HG03565 (cell line): ENCODE measurements around the gene IRS2.
"Not testable (repeated sequence)": the region's sequence is repeated elsewhere in the genome, so short reads cannot be mapped to it uniquely, and the experiment has no call there.

Experiments used
- ATAC-seq: cut with Tn5 transposase; IDR thresholded peaks from one replicate; pipeline ENCODE4 v1.9.1; 2021; ENCODE audit warnings: mild to moderate bottlenecking, moderate library complexity; ENCODE audit not compliant: unreplicated experiment

IRS2 gene

GRCh38 chr13:109737046-109737573 lies 49.3 kb downstream of the IRS2 start:
- no peak for ATAC-seq

- ATAC-seq: no peak
Measured at GRCh38 chr13:109735436-109735966, 50.9 kb downstream of the IRS2 start.

DNA sequence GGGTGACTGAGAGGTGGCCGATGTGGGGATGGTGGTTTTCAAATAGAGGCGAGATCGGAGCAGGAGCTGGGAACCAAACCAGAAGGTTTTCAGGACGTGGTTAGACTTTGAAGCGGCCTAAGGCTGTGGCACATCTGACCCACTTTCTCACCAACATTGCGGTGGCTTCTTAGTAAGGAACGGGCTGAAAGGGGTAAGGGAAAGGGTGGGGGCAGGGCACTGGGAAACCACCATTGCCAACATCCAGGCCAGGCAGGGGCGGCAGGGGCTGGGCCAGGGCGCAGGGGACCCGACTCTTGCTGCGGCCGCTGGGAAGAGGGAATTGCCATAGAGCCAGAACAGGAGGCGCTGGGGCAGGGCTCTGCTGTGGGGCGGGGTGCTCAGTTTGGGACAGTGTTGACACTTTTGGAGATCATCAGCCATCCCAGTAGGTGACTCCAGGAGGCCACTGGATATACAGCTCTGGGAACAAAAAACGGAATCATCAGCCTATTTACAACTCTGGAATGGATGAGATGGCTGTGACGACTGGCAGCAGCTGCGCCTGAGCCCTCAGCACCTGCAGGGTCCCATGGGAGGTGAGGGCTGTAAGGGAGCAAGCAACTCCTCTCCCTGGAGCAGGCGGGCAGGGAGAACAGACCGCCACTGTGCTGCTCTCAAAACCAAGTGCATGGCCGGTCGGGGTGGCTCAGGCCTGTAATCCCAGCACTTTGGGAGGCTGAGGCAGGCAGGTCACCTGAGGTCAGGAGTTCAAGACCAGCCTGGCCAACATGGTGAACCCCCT lies 52.2 kb downstream of the IRS2 start:
- no peak for ATAC-seq

GRCh38 chr13:109733550-109733949 lies 52.8 kb downstream of the IRS2 start:
- ATAC-seq: no peak

GRCh38 chr13:109732470-109733170 lies 53.8 kb downstream of the IRS2 start:
- ATAC-seq: not testable (repeated sequence)

GRCh38 chr13:109730812-109731335 lies 55.5 kb downstream of the IRS2 start:
- ATAC-seq: no peak

- no peak for ATAC-seq
Measured at GRCh38 chr13:109728791-109729731, 57.3 kb downstream of the IRS2 start.

DNA sequence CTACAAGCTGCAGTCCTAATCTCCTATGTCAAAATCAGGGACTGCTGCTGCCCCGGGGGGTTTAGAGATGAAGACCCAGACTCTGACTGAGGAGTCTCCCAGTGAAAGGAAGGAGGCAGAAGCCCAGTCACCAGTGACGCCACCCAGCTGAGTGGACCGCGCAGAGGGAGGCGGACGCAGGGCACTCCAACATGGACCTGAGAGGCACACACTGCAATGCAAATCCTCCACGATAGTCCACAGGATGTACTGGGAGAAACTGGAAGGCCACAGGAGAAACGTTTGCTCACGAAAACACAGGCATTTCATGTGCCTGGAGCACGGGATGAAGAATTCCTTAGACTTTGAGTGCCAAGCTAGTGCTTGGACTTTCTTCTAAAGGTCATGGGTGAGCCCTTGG lies 58.3 kb downstream of the IRS2 start:
- no peak for ATAC-seq

DNA sequence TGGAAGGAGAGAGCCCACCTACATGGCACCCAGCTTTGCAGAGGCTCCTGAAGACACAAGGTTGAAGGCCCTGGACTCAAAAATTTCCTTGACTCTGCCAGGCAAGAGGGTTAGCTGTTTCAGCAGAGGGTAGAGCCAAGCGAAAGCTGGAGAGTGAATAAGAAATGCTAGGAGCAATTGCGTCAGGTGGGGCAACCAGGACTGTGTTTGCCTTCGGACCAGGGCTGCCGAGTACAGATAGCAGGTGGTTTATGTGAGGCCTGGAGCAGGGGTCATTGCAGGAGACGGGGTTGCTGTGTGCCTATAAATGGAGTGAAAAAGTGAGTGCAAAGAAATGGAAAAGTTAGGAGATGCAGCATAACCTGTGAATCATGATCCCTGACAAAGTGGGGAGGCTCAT lies 59.1 kb downstream of the IRS2 start:
- ATAC-seq: no peak

DNA sequence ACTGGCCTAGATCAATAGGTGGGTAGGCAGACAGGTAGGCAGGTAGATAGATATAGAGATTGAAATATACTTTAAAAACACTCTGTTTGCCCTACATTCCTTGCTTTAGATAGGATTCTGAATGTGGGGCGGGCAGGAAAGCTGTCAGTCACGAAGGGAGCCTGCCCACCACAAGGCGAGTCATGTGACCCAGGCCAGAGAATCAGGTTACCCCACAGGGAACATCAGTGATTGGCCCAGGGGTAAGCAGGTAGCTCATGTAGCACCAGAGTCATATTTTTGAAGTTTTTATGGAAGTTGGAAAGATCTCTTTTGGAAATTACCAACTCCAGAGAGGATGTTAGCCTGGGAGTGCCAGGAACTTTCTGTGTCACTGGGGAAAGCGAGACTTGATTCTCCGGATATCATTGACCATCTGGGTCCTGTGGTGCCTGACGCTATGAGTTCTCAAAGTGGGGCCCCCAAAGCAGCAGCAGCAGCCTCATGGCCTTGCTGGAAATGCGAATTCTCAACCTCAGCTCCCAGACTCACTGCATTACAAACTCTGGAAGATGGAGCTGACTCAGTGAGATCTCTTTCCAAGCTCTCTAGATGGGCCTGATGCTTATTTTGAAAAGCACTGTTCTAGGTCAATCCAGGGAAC lies 60.3 kb downstream of the IRS2 start:
- ATAC-seq: no peak

GRCh38 chr13:109725297-109725696 lies 61.1 kb downstream of the IRS2 start:
- ATAC-seq: no peak

GRCh38 chr13:109724603-109725002 lies 61.8 kb downstream of the IRS2 start:
- no peak for ATAC-seq

GRCh38 chr13:109723046-109723445 lies 63.3 kb downstream of the IRS2 start:
- no peak for ATAC-seq

- no peak for ATAC-seq
Measured at GRCh38 chr13:109722068-109722467, 64.3 kb downstream of the IRS2 start.

- ATAC-seq: no peak
Measured at GRCh38 chr13:109720758-109721184, 65.6 kb downstream of the IRS2 start.

DNA sequence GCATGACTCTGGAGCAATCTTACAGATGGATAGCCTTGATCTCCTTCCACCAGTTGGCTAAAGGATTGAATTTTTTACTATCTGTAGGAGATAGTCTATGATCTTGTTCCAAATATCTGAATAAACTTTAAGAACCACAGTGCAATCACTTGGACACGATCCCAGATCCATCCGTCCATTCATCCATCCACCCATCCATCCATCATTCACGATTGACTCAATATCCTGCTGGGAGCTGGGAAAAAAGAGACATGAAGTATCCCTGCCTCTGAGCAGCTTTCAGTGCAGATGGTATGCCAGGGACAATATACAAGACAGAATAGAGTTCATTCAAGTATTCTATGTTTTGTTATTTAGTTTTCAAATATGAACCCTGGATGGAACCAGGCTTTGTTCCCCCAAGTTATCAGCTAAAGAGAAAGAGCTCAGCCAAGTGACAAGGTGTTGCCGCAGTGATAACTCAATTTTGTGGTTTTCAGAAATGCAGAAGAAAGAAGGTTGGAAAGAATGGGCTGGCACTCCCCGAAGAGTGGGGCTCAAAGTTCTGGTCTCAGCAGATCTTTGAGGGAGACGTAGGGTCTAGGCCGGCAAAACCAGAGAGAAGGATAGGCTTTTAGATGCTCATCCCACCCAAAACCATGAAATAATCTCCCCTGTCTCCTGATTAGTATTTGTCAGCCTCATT lies 66.3 kb downstream of the IRS2 start:
- ATAC-seq: no peak

- ATAC-seq: no peak
Measured at GRCh38 chr13:109718726-109719125, 67.7 kb downstream of the IRS2 start.

DNA sequence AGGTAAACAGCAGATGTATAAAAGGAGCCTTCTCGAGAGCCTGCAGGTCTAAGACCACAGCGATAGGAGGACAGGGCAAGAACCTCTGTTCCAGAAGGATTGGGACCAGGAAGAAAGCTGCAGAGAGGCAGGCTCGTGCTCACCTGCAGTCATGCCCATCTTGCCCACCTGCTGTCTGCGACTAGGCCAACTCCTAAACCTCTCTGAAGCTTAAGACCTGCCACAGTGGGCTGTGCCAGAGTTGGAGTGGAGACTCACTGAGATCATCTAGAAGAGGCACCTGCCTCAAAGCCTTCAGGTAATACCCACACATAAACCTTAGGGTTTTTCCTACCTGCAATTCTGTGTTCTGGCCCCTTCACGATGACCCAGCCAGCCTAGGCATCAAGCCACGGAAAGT lies 68.7 kb downstream of the IRS2 start:
- ATAC-seq: no peak

DNA sequence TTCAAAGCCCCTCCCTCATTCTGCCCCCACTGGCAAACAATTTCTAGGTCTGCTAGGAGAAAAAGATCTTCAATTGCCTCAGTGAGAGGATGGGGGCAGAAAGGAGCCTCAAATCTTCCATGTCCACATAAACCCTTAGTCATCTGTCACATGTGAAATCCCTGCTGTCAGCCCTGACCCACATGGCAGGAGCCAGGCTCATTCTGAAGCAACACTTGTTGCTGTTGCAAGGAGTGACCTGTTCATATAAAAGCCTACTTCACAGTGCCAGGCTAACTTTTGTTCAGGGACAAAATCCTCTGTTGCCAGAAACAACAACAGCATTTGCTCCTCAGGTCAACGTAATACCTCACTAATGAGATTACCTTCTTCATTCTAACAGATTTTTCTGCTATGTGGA lies 70.5 kb downstream of the IRS2 start:
- no peak for ATAC-seq
